IMR-90 (cell line): Measurements from ENCODE around the gene PRSS2.

Experiments used
- BHLHE40 ChIP-seq: fragments of 150-350 bp; IDR thresholded peaks from 2 replicates; pipeline ENCODE4 v1.6.1; 2016; ENCODE audit warnings: mild to moderate bottlenecking, low read depth, low read length
- CEBPB ChIP-seq: IDR thresholded peaks from 2 replicates; pipeline ENCODE4 v1.6.1; 2012; ENCODE audit warnings: low read depth, low read length, improper control_type of control experiment
- FOS ChIP-seq: fragments of 150-350 bp; IDR thresholded peaks from 2 replicates; pipeline ENCODE4 v1.6.1; 2016; ENCODE audit warnings: low read depth, low read length
- MAFK ChIP-seq: IDR thresholded peaks from 2 replicates; pipeline ENCODE4 v1.6.1; 2012; ENCODE audit warnings: low read depth, low read length, improper control_type of control experiment
- MAZ ChIP-seq: IDR thresholded peaks from 2 replicates; pipeline ENCODE4 v1.6.1; 2012; ENCODE audit warnings: low read depth, mild to moderate bottlenecking, low read length, improper control_type of control experiment, moderate library complexity, borderline replicate concordance
- MXI1 ChIP-seq: IDR thresholded peaks from 2 replicates; pipeline ENCODE4 v1.6.1; 2012; ENCODE audit warnings: low read depth, mild to moderate bottlenecking, low read length, moderate library complexity, borderline replicate concordance
- POLR2A ChIP-seq: IDR thresholded peaks from 2 replicates; pipeline ENCODE4 v1.6.1; 2012; ENCODE audit warnings: mild to moderate bottlenecking, low read depth, low read length
- RAD21 ChIP-seq: IDR thresholded peaks from 2 replicates; pipeline ENCODE4 v1.6.1; 2012; ENCODE audit warnings: low read length, improper control_type of control experiment
- RCOR1 ChIP-seq: IDR thresholded peaks from 2 replicates; pipeline ENCODE4 v1.6.1; 2012; ENCODE audit warnings: mild to moderate bottlenecking, low read length, improper control_type of control experiment; ENCODE audit not compliant: insufficient replicate concordance
- RFX5 ChIP-seq: IDR thresholded peaks from 2 replicates; pipeline ENCODE4 v1.8.0; 2012; ENCODE audit warnings: low read depth, mild to moderate bottlenecking, low read length, moderate library complexity
- SMC3 ChIP-seq: fragments of 150-350 bp; IDR thresholded peaks from 2 replicates; pipeline ENCODE4 v1.6.1; 2016; ENCODE audit warnings: low read depth, mild to moderate bottlenecking, antibody characterized with exemption, low read length, moderate library complexity
- TF ChIP-seq, protein P1 (sequence below): conservative IDR thresholded peaks from 2 replicates; pipeline ENCODE4 v1.5.1; 2012; ENCODE audit warnings: mild to moderate bottlenecking, low read depth, low read length, improper control_type of control experiment
- TF ChIP-seq, protein P2 (sequence below): fragments of 150-350 bp; IDR thresholded peaks from 2 replicates; pipeline ENCODE4 v1.6.1; 2017; ENCODE audit warnings: mild to moderate bottlenecking, antibody characterized with exemption, low read length, low read depth

DNA sequence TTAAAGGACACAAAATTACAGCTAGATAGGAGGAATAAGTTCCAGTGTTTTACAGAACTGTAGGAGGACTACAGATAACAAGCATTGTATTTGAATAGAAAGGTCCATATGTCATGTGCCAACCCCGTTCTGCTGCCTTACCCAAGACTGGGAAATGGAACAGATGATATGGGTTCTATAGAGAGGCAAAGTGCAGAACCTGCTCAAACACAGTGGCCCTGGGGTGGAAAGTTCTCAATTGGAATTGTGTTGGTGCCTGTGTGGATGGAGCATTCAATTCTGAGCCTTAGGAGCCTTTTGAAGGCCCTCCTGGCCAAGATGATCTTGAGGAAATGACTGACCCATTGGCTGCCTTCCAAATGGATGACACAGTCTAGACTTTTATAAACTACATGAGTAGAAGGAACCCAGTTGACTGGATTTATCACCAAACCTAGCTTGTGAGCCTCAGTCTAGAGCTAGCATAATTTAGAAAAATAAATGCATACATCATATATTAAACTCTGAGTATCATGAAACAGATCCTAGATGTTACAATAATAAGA, 25.6 kb upstream of the PRSS2 start:
- TF ChIP-seq, protein P1, sequence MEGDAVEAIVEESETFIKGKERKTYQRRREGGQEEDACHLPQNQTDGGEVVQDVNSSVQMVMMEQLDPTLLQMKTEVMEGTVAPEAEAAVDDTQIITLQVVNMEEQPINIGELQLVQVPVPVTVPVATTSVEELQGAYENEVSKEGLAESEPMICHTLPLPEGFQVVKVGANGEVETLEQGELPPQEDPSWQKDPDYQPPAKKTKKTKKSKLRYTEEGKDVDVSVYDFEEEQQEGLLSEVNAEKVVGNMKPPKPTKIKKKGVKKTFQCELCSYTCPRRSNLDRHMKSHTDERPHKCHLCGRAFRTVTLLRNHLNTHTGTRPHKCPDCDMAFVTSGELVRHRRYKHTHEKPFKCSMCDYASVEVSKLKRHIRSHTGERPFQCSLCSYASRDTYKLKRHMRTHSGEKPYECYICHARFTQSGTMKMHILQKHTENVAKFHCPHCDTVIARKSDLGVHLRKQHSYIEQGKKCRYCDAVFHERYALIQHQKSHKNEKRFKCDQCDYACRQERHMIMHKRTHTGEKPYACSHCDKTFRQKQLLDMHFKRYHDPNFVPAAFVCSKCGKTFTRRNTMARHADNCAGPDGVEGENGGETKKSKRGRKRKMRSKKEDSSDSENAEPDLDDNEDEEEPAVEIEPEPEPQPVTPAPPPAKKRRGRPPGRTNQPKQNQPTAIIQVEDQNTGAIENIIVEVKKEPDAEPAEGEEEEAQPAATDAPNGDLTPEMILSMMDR, result no peak
- TF ChIP-seq SMC3, result no peak
- no peak for TF ChIP-seq POLR2A
- no peak for TF ChIP-seq FOS
- no peak for TF ChIP-seq BHLHE40
- no peak for TF ChIP-seq MAFK
- TF ChIP-seq RCOR1, result no peak
- no peak for TF ChIP-seq RAD21
- TF ChIP-seq RFX5, result no peak
- no peak for TF ChIP-seq MXI1
- TF ChIP-seq CEBPB, result no peak
- TF ChIP-seq MAZ, result no peak
- TF ChIP-seq, protein P2, sequence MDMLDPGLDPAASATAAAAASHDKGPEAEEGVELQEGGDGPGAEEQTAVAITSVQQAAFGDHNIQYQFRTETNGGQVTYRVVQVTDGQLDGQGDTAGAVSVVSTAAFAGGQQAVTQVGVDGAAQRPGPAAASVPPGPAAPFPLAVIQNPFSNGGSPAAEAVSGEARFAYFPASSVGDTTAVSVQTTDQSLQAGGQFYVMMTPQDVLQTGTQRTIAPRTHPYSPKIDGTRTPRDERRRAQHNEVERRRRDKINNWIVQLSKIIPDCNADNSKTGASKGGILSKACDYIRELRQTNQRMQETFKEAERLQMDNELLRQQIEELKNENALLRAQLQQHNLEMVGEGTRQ, result no peak
